Keratinocyte (primary cell): ENCODE data around the gene EIF2S1. TPM values are rescaled to one million over a fixed set of nuclear protein-coding genes. Genes with fewer than 3 reads are reported as not detected.

Experiments
- DNase-seq: peaks from one replicate; pipeline ENCODE4 v3.0.0-alpha.2; 2011; ENCODE audit warnings: low read depth, missing footprints, low spot score
- FAIRE-seq: peaks from 2 replicates; lab custom pipeline; 2011; peaks lifted over from hg19 to GRCh38; lab: Jason Lieb, UNC
- H2AFZ ChIP-seq: 2 replicates; pipeline ENCODE4 v1.6.0; 2012; ENCODE audit warnings: low read length, control low read depth, inconsistent platforms; ENCODE audit not compliant: control insufficient read depth
- H3K27ac ChIP-seq: 2 replicates; pipeline ENCODE4 v1.5.1; 2011; ENCODE audit warnings: low read length; ENCODE audit not compliant: control insufficient read depth, insufficient read depth
- H3K27me3 ChIP-seq: 3 replicates; pipeline ENCODE4 v1.6.0; 2011; ENCODE audit warnings: low read length; ENCODE audit not compliant: control insufficient read depth, insufficient read depth; ENCODE audit errors: extremely low read depth
- H3K36me3 ChIP-seq, 2 experiments: 2 replicates in 1 of 2; 3 replicates in 1 of 2; pipeline ENCODE4 v1.5.1; 2011; ENCODE audit warnings: low read length in 2 of 2, mild to moderate bottlenecking in 1 of 2; ENCODE audit not compliant: control insufficient read depth in 2 of 2, insufficient read depth in 2 of 2; ENCODE audit errors: extremely low read depth in 1 of 2
- H3K4me1 ChIP-seq: 3 replicates; pipeline ENCODE4 v1.5.1; 2011; ENCODE audit warnings: low read length; ENCODE audit not compliant: control insufficient read depth, insufficient read depth; ENCODE audit errors: extremely low read depth
- H3K4me2 ChIP-seq: 3 replicates; pipeline ENCODE4 v1.6.0; 2011; ENCODE audit warnings: low read depth, low read length; ENCODE audit not compliant: control insufficient read depth, insufficient read depth; ENCODE audit errors: extremely low read depth
- H3K4me3 ChIP-seq, 3 experiments: fragments of 200-600 bp in 1 of 3; sonication (generic) in 1 of 3; 2 replicates in 2 of 3; 3 replicates in 1 of 3; pipeline ENCODE4 v1.5.1; 2011 to 2016; ENCODE audit warnings: low read length in 3 of 3, mild to moderate bottlenecking in 3 of 3, control low read depth in 2 of 3, inconsistent platforms in 1 of 3, low read depth in 1 of 3, mixed read lengths in 1 of 3, mixed run types in 1 of 3, moderate library complexity in 1 of 3; ENCODE audit not compliant: control insufficient read depth in 2 of 3, insufficient read depth in 2 of 3; ENCODE audit errors: extremely low read depth in 1 of 3
- H3K79me2 ChIP-seq: 2 replicates; pipeline ENCODE4 v1.6.0; 2012; ENCODE audit warnings: low read length; ENCODE audit not compliant: control insufficient read depth, insufficient read depth
- H3K9ac ChIP-seq: 3 replicates; pipeline ENCODE4 v1.6.0; 2011; ENCODE audit warnings: low read length; ENCODE audit not compliant: control insufficient read depth, insufficient read depth; ENCODE audit errors: extremely low read depth
- H3K9me1 ChIP-seq: 3 replicates; pipeline ENCODE4 v1.6.0; 2011; ENCODE audit warnings: low read length; ENCODE audit not compliant: control insufficient read depth, insufficient read depth; ENCODE audit errors: extremely low read depth
- H3K9me3 ChIP-seq: 2 replicates; pipeline ENCODE4 v1.5.1; 2012; ENCODE audit warnings: low read depth, low read length; ENCODE audit not compliant: control insufficient read depth
- H4K20me1 ChIP-seq: 3 replicates; pipeline ENCODE4 v1.6.0; 2011; ENCODE audit warnings: low read length; ENCODE audit not compliant: control insufficient read depth, insufficient read depth; ENCODE audit errors: extremely low read depth
- EZH2 ChIP-seq: IDR thresholded peaks from one replicate; pipeline ENCODE4 v1.6.1; 2012; ENCODE audit warnings: inconsistent platforms, mild to moderate bottlenecking, low read length, moderate library complexity
- dilution Hi-C: fragments of 300-500 bp; cut with MboI; formaldehyde crosslinking; loops from one replicate; pipeline ENCODE4 v1.7.0; 2020; ENCODE audit warnings: low sequenced_read_pairs; ENCODE audit not compliant: extremely low pct_ligation_motif_present
- polyA plus RNA-seq, 5 experiments: library from polyadenylated mRNA; depleted of rRNA in 3 of 5; stranded (reverse) in 3 of 5; stranded (forward) in 1 of 5; unstranded in 1 of 5; fragments of >200 nt; gene quantifications; 1 replicate in 1 of 5; 2 replicates in 3 of 5; 3 replicates in 1 of 5; pipeline versions ENCODE4 v1.2.1 to v1.2.3, GENCODE V29; 2011 to 2012; ENCODE audit warnings: missing spikeins in 2 of 5, low read depth in 1 of 5, low replicate concordance in 1 of 5
- TF ChIP-seq, protein P1 (sequence below), 3 experiments: IDR thresholded peaks in 1 of 3; conservative IDR thresholded peaks in 1 of 3; optimal IDR thresholded peaks in 1 of 3; 2 replicates in 2 of 3; 3 replicates in 1 of 3; pipeline versions ENCODE3 to v1.5.1; 2011; ENCODE audit warnings: low read length in 3 of 3, mild to moderate bottlenecking in 3 of 3, moderate library complexity in 2 of 3, control low read depth in 1 of 3, inconsistent platforms in 1 of 3; ENCODE audit not compliant: insufficient read depth in 2 of 3; ENCODE audit errors: extremely low read depth in 1 of 3

EIF2S1 gene
- polyA plus RNA-seq, 1 donor (not counting 4 experiments of a cell fraction or from before 2014, with no cell fraction given), result 294 TPM

DNA sequence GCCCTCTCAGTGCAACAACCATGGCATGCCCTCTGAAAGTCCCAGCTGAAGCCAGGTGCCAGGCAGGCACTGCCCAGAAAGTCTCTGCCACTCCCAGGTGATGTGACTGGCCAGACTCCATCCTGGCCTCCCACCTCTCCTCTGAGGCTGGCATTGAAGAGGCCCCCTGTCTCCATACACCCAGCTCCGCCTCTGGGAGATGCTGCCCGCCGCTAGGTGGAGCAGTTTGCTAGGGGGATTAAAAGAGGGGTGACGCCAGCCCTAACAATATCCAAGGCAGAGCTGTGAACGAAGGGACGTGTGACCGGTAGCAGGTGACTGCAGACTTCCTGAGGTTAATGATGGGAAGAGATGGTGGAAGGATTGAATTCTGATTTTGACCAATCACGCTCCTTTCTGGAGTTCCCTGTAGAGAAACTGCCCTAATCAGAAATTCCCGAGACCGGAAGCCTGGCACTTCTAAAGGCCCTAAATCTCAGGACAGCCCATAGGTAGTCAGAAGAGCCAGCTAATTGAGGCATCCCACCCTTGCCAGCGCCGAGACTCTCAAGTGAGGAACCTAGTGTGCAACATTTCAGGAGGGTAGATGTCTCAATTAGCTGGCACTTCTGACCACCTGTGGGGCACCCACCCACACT lies 60.1 kb downstream of the EIF2S1 start:
- no peaks in the 10 kb centered on the region for H3K9me3 ChIP-seq
- H3K4me2 ChIP-seq, result no peak overlapping the region
- dilution Hi-C loops, result no loop called here
- H3K79me2 ChIP-seq, result no peaks in the 10 kb centered on the region
- FAIRE-seq (no peak), DNase-seq (no peak)
- H4K20me1 ChIP-seq, result no peaks in the 10 kb centered on the region
- H3K27me3 ChIP-seq, result no peaks in the 10 kb centered on the region
- peaks cover 42% of the 10 kb centered on the region for H3K4me1 ChIP-seq
- no peaks in the 10 kb centered on the region for H3K9me1 ChIP-seq
- H2AFZ ChIP-seq, result no peak overlapping the region
- H3K36me3 ChIP-seq, result no peaks in the 10 kb centered on the region
- TF ChIP-seq, protein P1, sequence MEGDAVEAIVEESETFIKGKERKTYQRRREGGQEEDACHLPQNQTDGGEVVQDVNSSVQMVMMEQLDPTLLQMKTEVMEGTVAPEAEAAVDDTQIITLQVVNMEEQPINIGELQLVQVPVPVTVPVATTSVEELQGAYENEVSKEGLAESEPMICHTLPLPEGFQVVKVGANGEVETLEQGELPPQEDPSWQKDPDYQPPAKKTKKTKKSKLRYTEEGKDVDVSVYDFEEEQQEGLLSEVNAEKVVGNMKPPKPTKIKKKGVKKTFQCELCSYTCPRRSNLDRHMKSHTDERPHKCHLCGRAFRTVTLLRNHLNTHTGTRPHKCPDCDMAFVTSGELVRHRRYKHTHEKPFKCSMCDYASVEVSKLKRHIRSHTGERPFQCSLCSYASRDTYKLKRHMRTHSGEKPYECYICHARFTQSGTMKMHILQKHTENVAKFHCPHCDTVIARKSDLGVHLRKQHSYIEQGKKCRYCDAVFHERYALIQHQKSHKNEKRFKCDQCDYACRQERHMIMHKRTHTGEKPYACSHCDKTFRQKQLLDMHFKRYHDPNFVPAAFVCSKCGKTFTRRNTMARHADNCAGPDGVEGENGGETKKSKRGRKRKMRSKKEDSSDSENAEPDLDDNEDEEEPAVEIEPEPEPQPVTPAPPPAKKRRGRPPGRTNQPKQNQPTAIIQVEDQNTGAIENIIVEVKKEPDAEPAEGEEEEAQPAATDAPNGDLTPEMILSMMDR (optimal IDR thresholded peaks at IDR 0.05 in 1 of 3, IDR thresholded peaks at IDR 0.05 in 1 of 3, conservative IDR thresholded peaks at IDR 0.05 in 1 of 3; ENCODE audit: extremely low read depth in 1 of 3, insufficient read depth in 2 of 3, low read length in 3 of 3), result peak; percentile 36 to 64 (median 36)
- no peak for TF ChIP-seq EZH2
- H3K4me3 ChIP-seq, result no peak overlapping the region
- peak overlapping the region; percentile 95 for H3K27ac ChIP-seq
- no peak overlapping the region for H3K9ac ChIP-seq

DNA sequence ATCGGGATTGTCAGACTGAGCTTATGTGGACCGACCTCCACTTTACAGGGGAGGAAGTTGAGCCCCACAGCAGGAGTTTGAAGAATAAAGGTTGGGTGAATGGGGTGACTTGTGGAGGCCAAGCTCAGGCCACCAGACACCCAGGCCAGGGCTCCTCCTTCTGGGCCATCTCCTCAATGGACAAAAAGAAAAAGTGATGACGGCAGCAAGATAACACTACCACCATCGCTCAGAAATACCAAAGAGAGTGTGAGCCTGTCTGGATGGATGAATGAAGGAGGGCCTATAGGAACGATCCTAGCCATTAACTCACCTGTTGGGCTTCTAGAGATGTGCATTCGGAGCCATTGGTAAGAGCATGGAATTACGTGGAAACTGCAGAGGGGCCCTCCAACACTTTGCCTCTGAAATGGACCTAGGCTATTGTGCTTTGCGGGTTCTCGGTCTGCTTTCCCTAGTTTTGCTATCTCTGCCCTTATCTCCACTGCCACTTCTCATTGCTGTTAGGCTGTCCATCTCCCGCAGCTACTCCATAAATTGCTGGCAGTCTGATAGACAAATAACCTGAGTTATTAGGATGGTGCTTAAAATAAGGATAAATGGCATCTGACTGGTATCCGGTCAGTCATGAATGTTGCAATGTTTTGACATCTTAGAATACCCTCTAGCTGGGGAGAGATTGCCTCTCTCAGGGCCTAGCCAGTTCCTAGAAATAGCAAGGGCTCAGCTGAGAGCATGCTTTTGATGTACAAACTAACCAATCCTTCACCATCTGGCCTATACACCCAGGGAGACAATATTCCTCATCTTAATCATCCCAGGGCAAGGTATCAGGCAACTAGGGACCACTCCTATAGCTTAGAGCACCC lies 61.5 kb downstream of the EIF2S1 start:
- Histone ChIP-seq H3K27me3 (no peaks in the 10 kb centered on the region), H3K79me2 (no peaks in the 10 kb centered on the region), H3K4me2 (no peak overlapping the region), H3K9me3 (no peaks in the 10 kb centered on the region), H3K4me1 (peaks cover 39% of the 10 kb centered on the region), H3K9me1 (no peaks in the 10 kb centered on the region), H3K9ac (no peak overlapping the region), H4K20me1 (no peaks in the 10 kb centered on the region), H2AFZ (no peak overlapping the region), H3K36me3 (no peaks in the 10 kb centered on the region), H3K4me3 (no peak overlapping the region), H3K27ac (no peak overlapping the region)
- no peak for FAIRE-seq
- TF ChIP-seq, protein P1 (optimal IDR thresholded peaks at IDR 0.05 in 1 of 3, IDR thresholded peaks at IDR 0.05 in 1 of 3, conservative IDR thresholded peaks at IDR 0.05 in 1 of 3; ENCODE audit: extremely low read depth in 1 of 3, insufficient read depth in 2 of 3, low read length in 3 of 3), result no peak
- TF ChIP-seq EZH2, result no peak
- DNase-seq, result no peak
- dilution Hi-C loops, result no loop called here
